ENCODE data around the gene GSTM4.

Gene GSTM4

GRCh38 chr1:109655615-109656519 lies at the start of gene GSTM4:
TSS of gene GSTM4 (plus strand) at chr1:109656099. CDS start at chr1:109656390, 291 bp downstream.
- H3K4me3 ChIP-seq (ENCODE audit: low read depth, low read length): peak within 1 kb of the TSS; percentile 70

- no peak overlapping the region for H3K4me3 ChIP-seq (ENCODE audit: low read depth, low read length)
Measured at GRCh38 chr1:109609881-109610280, 46.0 kb upstream of the GSTM4 start.

GRCh38 chr1:109610609-109611307 lies 45.1 kb upstream of the GSTM4 start:
- no peak overlapping the region for H3K4me3 ChIP-seq (ENCODE audit: low read depth, low read length)

- H3K4me3 ChIP-seq (ENCODE audit: low read depth, low read length): no peak overlapping the region
Measured at GRCh38 chr1:109611308-109611990, 44.5 kb upstream of the GSTM4 start.

- no peak overlapping the region for H3K4me3 ChIP-seq (ENCODE audit: low read depth, low read length)
Measured at GRCh38 chr1:109613361-109614147, 42.3 kb upstream of the GSTM4 start.

GRCh38 chr1:109615879-109616278 lies 40.0 kb upstream of the GSTM4 start:
- no peak overlapping the region for H3K4me3 ChIP-seq (ENCODE audit: low read depth, low read length)

DNA sequence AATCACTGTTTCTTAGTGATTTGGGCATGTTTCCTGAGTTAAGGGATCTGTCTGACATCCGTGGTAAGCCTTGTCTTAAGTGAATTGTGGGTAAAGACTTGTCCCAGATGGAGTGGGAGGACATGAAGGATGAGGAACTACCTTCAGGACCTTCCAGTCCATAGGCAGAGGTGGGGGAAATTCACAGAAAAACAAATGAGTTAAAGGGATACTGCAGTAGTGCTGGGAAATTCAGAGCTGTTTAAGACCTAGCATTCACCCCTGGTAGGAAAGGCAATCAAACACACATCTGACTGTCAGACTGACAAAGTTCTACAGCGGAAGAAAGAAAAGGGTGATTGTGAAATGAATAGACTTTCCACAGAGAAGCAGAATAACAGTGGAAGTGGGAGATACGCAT lies 39.5 kb upstream of the GSTM4 start:
- H3K4me3 ChIP-seq (ENCODE audit: low read depth, low read length): no peak overlapping the region

DNA sequence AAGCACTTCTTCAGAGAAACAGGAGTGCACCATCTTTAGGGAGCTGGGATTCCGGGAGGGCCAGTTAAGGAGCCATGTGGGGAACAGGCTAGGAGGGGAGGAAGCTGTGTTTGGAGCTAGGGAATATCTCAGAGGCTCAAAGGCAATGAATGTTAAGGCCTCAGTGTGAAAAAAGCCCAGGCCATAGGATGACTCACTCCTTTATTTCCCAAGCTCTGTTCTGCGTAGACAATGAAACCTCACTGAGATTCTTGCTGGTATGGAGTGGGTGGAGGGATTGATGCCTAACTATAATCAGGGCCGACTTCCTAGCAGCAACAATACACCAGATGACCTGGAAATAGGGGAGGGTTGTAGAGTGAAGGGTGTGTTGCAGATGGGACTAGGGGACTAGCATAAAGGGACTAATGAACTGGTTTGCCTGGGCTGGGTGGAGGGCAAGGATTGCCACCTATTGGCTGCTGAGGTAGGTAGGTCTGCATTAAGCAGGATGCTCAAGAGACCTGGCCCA lies 38.6 kb upstream of the GSTM4 start:
- no peak overlapping the region for H3K4me3 ChIP-seq (ENCODE audit: low read depth, low read length)

GRCh38 chr1:109618661-109619575 lies 37.0 kb upstream of the GSTM4 start:
- H3K4me3 ChIP-seq (ENCODE audit: low read depth, low read length): peak overlapping the region; percentile 28

GRCh38 chr1:109619576-109620400 lies 36.1 kb upstream of the GSTM4 start, which contains the start of the genes AMPD2 and GNAT2:
TSS of gene AMPD2 (plus strand) at chr1:109619837. CDS start at chr1:109621176, 1,339 bp downstream.
TSS of gene GNAT2 (minus strand) at chr1:109619616. CDS start at chr1:109612870, 6,746 bp downstream.
- peak within 1 kb of the TSS; percentile 70 for H3K4me3 ChIP-seq (ENCODE audit: low read depth, low read length)

GRCh38 chr1:109620401-109620791 lies 35.5 kb upstream of the GSTM4 start:
- peak overlapping the region; percentile 70 for H3K4me3 ChIP-seq (ENCODE audit: low read depth, low read length)

- H3K4me3 ChIP-seq (ENCODE audit: low read depth, low read length): peak overlapping the region; percentile 70
Measured at GRCh38 chr1:109620841-109621286, 35.0 kb upstream of the GSTM4 start.

DNA sequence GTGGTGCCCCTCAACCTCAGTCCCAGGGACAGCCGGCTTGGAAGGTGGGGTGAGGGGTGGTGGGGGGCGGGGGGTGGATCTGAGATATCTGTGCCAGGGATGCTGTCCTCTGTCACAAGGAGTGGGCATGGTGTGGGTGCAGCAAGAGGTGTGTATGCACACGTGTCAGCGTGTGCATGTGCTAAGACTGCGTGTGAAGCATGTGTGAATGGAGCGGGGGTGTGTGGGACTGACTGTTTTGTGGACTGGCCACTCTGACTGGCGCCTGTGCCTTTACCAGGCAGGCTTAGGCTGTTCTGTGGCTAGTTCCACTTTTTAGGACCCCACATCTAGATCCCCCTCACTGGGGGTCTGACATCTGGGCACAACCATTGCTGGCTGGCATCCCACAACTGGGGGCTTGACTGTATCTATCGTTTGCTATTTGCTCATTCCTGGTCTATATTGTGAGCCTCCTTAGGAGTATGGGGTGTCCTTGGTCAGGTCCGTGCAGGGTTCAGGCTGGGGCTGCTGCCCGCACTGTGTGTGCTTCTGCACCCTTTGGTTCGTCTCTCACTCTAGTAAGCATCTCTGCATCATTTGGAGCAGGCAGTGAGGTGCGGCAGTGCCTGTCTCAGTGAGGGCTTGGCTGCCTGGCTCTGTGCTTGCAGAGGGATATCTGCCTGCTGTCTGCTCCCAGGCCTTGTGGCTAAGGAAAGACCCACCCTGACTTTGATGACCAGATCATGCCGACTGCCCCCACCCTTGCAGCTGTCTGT lies 34.3 kb upstream of the GSTM4 start:
- peak overlapping the region; percentile 50 for H3K4me3 ChIP-seq (ENCODE audit: low read depth, low read length)

- H3K4me3 ChIP-seq (ENCODE audit: low read depth, low read length): no peak overlapping the region
Measured at GRCh38 chr1:109622137-109622892, 33.6 kb upstream of the GSTM4 start.

- H3K4me3 ChIP-seq (ENCODE audit: low read depth, low read length): no peak overlapping the region
Measured at GRCh38 chr1:109622895-109623294, 33.0 kb upstream of the GSTM4 start.

DNA sequence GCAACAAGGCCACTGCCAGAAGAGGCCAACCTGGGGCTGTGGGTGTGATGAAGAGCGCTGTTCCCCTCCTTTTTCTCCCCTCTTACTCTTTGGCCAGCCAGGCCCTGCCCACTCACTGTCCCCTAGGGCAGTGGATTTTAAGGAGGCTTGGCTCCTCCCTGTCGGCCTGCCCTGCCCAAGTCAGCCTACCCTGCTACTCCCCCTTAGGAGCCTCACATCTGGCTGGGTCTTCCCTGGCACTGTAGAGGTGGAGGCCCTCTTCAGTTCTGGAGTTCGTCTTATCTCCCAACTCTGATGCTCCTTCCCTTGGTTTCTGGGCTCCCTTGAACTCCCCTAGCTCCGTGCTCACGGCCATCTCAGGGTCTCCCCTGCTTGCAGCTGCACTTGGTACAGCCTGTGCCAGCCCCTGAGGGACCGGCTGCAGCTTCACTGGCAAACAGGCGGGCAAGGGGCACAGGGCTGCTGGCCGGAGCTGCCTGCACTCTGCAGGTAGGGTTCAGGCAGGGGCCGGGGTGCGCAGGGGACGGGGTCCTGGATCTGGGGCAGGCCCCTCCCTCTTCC lies 32.2 kb upstream of the GSTM4 start:
- no peak overlapping the region for H3K4me3 ChIP-seq (ENCODE audit: low read depth, low read length)
